Upper lobe of left lung (tissue), 6 donors: ENCODE measurements around the gene DCPS. TPM values are rescaled to one million over a fixed set of nuclear protein-coding genes. Genes with fewer than 3 reads are reported as not detected.

Source experiments
- ATAC-seq, 2 donors: fragments of 200-7000 bp; cut with Tn5 transposase; one replicate each; pipeline ENCODE4 v1.9.1; 2022; ENCODE audit warnings: mild to moderate bottlenecking in 2 of 2, moderate library complexity in 2 of 2; ENCODE audit not compliant: low FRiP score in 2 of 2
- DNase-seq, 2 donors: peaks; one replicate each; pipeline ENCODE4 v3.0.0-alpha.2; 2019 to 2020
- H3K27ac ChIP-seq, 4 donors: fragments of 200-600 bp; sonication (generic); one replicate each; pipeline ENCODE4 v1.5.1; 2016 to 2019
- H3K27me3 ChIP-seq, 4 donors: fragments of 200-600 bp; sonication (generic); one replicate each; pipeline ENCODE4 v1.5.1; 2017 to 2019
- H3K36me3 ChIP-seq, 4 donors: fragments of 200-600 bp; sonication (generic); one replicate each; pipeline ENCODE4 v1.5.1; 2016 to 2019
- H3K4me1 ChIP-seq, 4 donors: fragments of 200-600 bp; sonication (generic); one replicate each; pipeline ENCODE4 v1.5.1; 2018 to 2019
- H3K4me3 ChIP-seq, 4 donors: fragments of 200-600 bp; sonication (generic); one replicate each; pipeline ENCODE4 v1.5.1; 2017 to 2019; ENCODE audit warnings: mild to moderate bottlenecking in 2 of 4, moderate library complexity in 1 of 4
- H3K9me3 ChIP-seq, 4 donors: fragments of 200-600 bp; sonication (generic); one replicate each; pipeline ENCODE4 v1.5.1; 2018 to 2019
- EP300 ChIP-seq, 4 donors: sonication (generic); formaldehyde crosslinking; IDR thresholded peaks; one replicate each; pipeline ENCODE4 v1.5.1; 2017; ENCODE audit warnings: antibody characterized with exemption in 4 of 4, control low read depth in 2 of 4
- POLR2A ChIP-seq, 4 donors: fragments of 450-650 bp; IDR thresholded peaks; one replicate each; pipeline ENCODE4 v1.5.1; 2016 to 2017; ENCODE audit warnings: antibody characterized with exemption in 4 of 4, mild to moderate bottlenecking in 2 of 4
- POLR2AphosphoS5 ChIP-seq, 2 donors: sonication (generic); formaldehyde crosslinking; IDR thresholded peaks; one replicate each; pipeline ENCODE4 v1.5.1; 2017; ENCODE audit warnings: antibody characterized with exemption in 2 of 2
- WGBS, 2 donors: methylation state at CpG; one replicate each; pipeline ENCODE4 v1.1.5; 2017 to 2018; 5-methylcytosine and 5-hydroxymethylcytosine counted together
- total RNA-seq, 6 donors: library from RNA; depleted of rRNA in 4 of 6; stranded (reverse); fragments of >200 nt in 4 of 6; gene quantifications; one replicate each; pipeline versions ENCODE4 v1.1.0 to v1.2.1, GENCODE V29; 2016 to 2021
- TF ChIP-seq, protein P1 (sequence below), 6 experiments: fragments of 450-650 bp in 4 of 6; fragments of 200-600 bp in 2 of 6; sonication (generic) in 2 of 6; IDR thresholded peaks; one replicate each; pipeline ENCODE4 v1.5.1; 2016 to 2019; ENCODE audit warnings: antibody characterized with exemption in 6 of 6
- donor health status: DM: no; HTN: no; CAD: no; lungs with moderate emphysema.
- donor health status: DM: no; HTN: yes; CAD: no; lungs with severe emphysema.

Gene DCPS
- total RNA-seq, 6 donors from 2014 or later = 6.3 to 21.4 (median 14.1) TPM

DNA sequence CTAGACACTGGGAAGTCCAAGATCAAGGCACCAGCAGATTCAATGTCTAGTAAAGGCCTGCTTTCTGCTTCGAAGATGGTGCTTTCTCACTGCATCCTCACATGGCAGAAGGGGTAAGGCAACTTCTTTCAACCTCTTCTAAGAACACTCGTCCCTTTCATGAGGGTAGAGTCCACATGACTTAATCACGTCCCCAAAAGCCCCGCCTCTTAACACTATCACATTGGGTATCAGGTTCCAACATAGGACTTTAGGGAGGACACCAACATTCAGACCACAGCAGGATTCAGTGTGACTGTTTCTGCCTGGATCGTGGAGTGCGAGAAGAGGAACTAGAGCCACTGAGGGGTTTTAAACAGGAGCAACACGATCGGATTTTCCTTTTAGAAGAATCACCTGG, 24.7 kb upstream of the DCPS start:
- Histone ChIP-seq H3K36me3 (peaks cover 0 to 34% (median 22%) of the 10 kb centered on the region in 4 donors), H3K27me3 (no peaks in the 10 kb centered on the region), H3K9me3 (no peaks in the 10 kb centered on the region), H3K4me1 (peaks cover 18 to 37% (median 28%) of the 10 kb centered on the region in 4 donors), H3K27ac (no peak overlapping the region), H3K4me3 (no peak overlapping the region)
- DNase-seq (no peak), ATAC-seq (no peak)
- WGBS, 2 donors = 80 to 86% methylated on average over 8 of the region's 8 CpGs
- TF ChIP-seq, protein P1, sequence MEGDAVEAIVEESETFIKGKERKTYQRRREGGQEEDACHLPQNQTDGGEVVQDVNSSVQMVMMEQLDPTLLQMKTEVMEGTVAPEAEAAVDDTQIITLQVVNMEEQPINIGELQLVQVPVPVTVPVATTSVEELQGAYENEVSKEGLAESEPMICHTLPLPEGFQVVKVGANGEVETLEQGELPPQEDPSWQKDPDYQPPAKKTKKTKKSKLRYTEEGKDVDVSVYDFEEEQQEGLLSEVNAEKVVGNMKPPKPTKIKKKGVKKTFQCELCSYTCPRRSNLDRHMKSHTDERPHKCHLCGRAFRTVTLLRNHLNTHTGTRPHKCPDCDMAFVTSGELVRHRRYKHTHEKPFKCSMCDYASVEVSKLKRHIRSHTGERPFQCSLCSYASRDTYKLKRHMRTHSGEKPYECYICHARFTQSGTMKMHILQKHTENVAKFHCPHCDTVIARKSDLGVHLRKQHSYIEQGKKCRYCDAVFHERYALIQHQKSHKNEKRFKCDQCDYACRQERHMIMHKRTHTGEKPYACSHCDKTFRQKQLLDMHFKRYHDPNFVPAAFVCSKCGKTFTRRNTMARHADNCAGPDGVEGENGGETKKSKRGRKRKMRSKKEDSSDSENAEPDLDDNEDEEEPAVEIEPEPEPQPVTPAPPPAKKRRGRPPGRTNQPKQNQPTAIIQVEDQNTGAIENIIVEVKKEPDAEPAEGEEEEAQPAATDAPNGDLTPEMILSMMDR (IDR thresholded peaks at IDR 0.05) = no peak
- TF ChIP-seq EP300 (IDR thresholded peaks at IDR 0.05) (no peak), POLR2A (IDR thresholded peaks at IDR 0.05) (no peak), POLR2AphosphoS5 (IDR thresholded peaks at IDR 0.05) (no peak)

GRCh38 chr11:126280595-126280994, 23.3 kb upstream of the DCPS start:
- WGBS, 2 donors = 30 to 33% methylated on average over 5 of the region's 5 CpGs
- Histone ChIP-seq H3K4me1 (peaks cover 26 to 48% (median 37%) of the 10 kb centered on the region in 4 donors), H3K27ac (peak overlapping the region; percentile 13 to 98 (median 42)), H3K9me3 (no peaks in the 10 kb centered on the region), H3K27me3 (no peaks in the 10 kb centered on the region), H3K36me3 (peaks cover 0 to 20% (median 13%) of the 10 kb centered on the region in 4 donors), H3K4me3 (no peak overlapping the region)
- TF ChIP-seq POLR2A (IDR thresholded peaks at IDR 0.05) (no peak), EP300 (IDR thresholded peaks at IDR 0.05) (no peak), POLR2AphosphoS5 (IDR thresholded peaks at IDR 0.05) (peak; percentile 12 to 39)
- TF ChIP-seq, protein P1 (IDR thresholded peaks at IDR 0.05) = no peak
- DNase-seq (peak in 1 of 2 donors; percentile 67), ATAC-seq (no peak)

DNA sequence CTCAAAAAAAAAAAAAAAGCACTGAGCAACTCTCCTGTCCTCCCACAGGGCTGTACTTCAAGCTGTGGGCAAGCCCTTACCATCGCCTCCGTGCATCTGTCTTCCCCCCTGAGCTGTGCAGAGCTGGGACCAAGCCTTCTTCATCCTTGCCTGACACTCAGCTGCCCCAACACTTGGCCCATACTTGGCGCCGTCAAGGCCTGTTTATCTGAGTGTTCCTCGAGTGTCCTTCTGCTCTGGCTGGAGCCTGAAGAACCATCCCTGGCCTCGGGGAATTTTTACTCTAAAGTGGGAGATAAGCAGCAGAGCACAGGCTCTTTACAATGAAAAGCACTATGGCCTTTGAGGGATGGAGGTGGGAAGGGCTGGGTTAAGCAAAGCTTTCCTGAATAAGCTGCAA, 22.6 kb upstream of the DCPS start:
- H3K9me3 ChIP-seq = no peaks in the 10 kb centered on the region
- TF ChIP-seq POLR2A (IDR thresholded peaks at IDR 0.05) = no peak
- TF ChIP-seq POLR2AphosphoS5 (IDR thresholded peaks at IDR 0.05) = peak in 1 of 2 donors; percentile 43
- no peak overlapping the region for H3K4me3 ChIP-seq
- H3K36me3 ChIP-seq = peaks cover 0 to 13% (median 9%) of the 10 kb centered on the region in 4 donors
- H3K4me1 ChIP-seq = peaks cover 26 to 48% (median 37%) of the 10 kb centered on the region in 4 donors
- H3K27ac ChIP-seq = peak overlapping the region in 3 of 4 donors; percentile 13 to 98 (median 19)
- no peaks in the 10 kb centered on the region for H3K27me3 ChIP-seq
- DNase-seq (peak in 1 of 2 donors; percentile 78), ATAC-seq (peak in 1 of 2 donors; percentile 47)
- 59 to 61% methylated on average over 6 of the region's 6 CpGs for WGBS, 2 donors

GRCh38 chr11:126281666-126282175, 22.1 kb upstream of the DCPS start:
- H3K4me3 ChIP-seq = peak overlapping the region in 2 of 4 donors; percentile 64 to 82
- WGBS, 2 donors = 80 to 82% methylated on average over 10 of the region's 10 CpGs
- H3K4me1 ChIP-seq = peaks cover 26 to 48% (median 37%) of the 10 kb centered on the region in 4 donors
- DNase-seq (no peak), ATAC-seq (no peak)
- TF ChIP-seq POLR2A (IDR thresholded peaks at IDR 0.05) (no peak), EP300 (IDR thresholded peaks at IDR 0.05) (no peak), POLR2AphosphoS5 (IDR thresholded peaks at IDR 0.05) (no peak)
- TF ChIP-seq, protein P1 (IDR thresholded peaks at IDR 0.05) = no peak
- H3K27me3 ChIP-seq = no peaks in the 10 kb centered on the region
- H3K27ac ChIP-seq = peak overlapping the region in 3 of 4 donors; percentile 89 to 98 (median 94)
- no peaks in the 10 kb centered on the region for H3K9me3 ChIP-seq
- peaks cover 0 to 11% (median 8%) of the 10 kb centered on the region in 4 donors for H3K36me3 ChIP-seq

- peak; percentile 6 to 90 for ATAC-seq
- peak; percentile 43 to 87 for DNase-seq
- TF ChIP-seq, protein P1 (IDR thresholded peaks at IDR 0.05) = no peak
- TF ChIP-seq EP300 (IDR thresholded peaks at IDR 0.05) (no peak), POLR2A (IDR thresholded peaks at IDR 0.05) (no peak), POLR2AphosphoS5 (IDR thresholded peaks at IDR 0.05) (no peak)
Observed at GRCh38 chr11:126282361-126282735, 21.5 kb upstream of the DCPS start.

More at GRCh38 chr11:126282361-126282735, 21.5 kb upstream of the DCPS start:
- peak overlapping the region; percentile 89 to 98 (median 92) for H3K27ac ChIP-seq
- peaks cover 26 to 48% (median 37%) of the 10 kb centered on the region in 4 donors for H3K4me1 ChIP-seq
- peaks cover 0 to 4% (median 2%) of the 10 kb centered on the region in 4 donors for H3K36me3 ChIP-seq
- peak overlapping the region; percentile 53 to 82 (median 70) for H3K4me3 ChIP-seq
- H3K9me3 ChIP-seq = no peaks in the 10 kb centered on the region
- 1 to 5% methylated on average over 15 of the region's 15 CpGs for WGBS, 2 donors
- H3K27me3 ChIP-seq = no peaks in the 10 kb centered on the region
